SK-N-SH treated with all-trans-retinoic acid at 6 μM for 48 hours (cell line): ENCODE measurements around the gene SPIRE2.

ENCODE experiments used
- ATAC-seq: fragments of 200-7000 bp; cut with Tn5 transposase; 3 replicates; pipeline ENCODE4 v1.9.1; 2020; ENCODE audit warnings: mild to moderate bottlenecking, moderate library complexity
- ARNTL ChIP-seq: fragments of 450-650 bp; formaldehyde crosslinking; IDR thresholded peaks from 2 replicates; pipeline ENCODE4 v1.5.0; 2020; ENCODE audit warnings: low read depth, mild to moderate bottlenecking, moderate library complexity, borderline replicate concordance
- BACH2 ChIP-seq: fragments of 250-450 bp; sonication (Bioruptor Pico); IDR thresholded peaks from 2 replicates; pipeline ENCODE4 v1.9.0; 2021; ENCODE audit warnings: mild to moderate bottlenecking, borderline replicate concordance
- CSDC2 ChIP-seq: fragments of 250-450 bp; sonication (Bioruptor Pico); IDR thresholded peaks from 2 replicates; pipeline ENCODE4 v1.5.0; 2020; ENCODE audit warnings: mild to moderate bottlenecking, moderate library complexity
- CSRNP3 ChIP-seq: fragments of 250-450 bp; sonication (Bioruptor Pico); IDR thresholded peaks from 2 replicates; pipeline ENCODE4 v1.5.1; 2021; ENCODE audit warnings: mild to moderate bottlenecking, moderate library complexity
- ESRRG ChIP-seq: fragments of 250-450 bp; sonication (Bioruptor Pico); IDR thresholded peaks from 2 replicates; pipeline ENCODE4 v1.6.1; 2021; ENCODE audit warnings: mild to moderate bottlenecking
- GLIS3 ChIP-seq: fragments of 250-450 bp; sonication (Bioruptor Pico); IDR thresholded peaks from 2 replicates; pipeline ENCODE4 v1.5.0; 2020; ENCODE audit warnings: mild to moderate bottlenecking, moderate library complexity
- ISL1 ChIP-seq: fragments of 250-450 bp; sonication (Bioruptor Pico); IDR thresholded peaks from 2 replicates; pipeline ENCODE4 v2.1.2; 2022; ENCODE audit warnings: mild to moderate bottlenecking, moderate library complexity
- OSR1 ChIP-seq: fragments of 250-450 bp; sonication (Bioruptor Pico); IDR thresholded peaks from 2 replicates; pipeline ENCODE4 v1.8.0; 2022; ENCODE audit warnings: moderate library complexity, mild to moderate bottlenecking, inconsistent platforms
- PPARA ChIP-seq: fragments of 250-450 bp; sonication (Bioruptor Pico); IDR thresholded peaks from 2 replicates; pipeline ENCODE4 v1.5.0; 2020; ENCODE audit warnings: mild to moderate bottlenecking, borderline replicate concordance
- RARB ChIP-seq: fragments of 250-450 bp; sonication (Bioruptor Pico); IDR thresholded peaks from 2 replicates; pipeline ENCODE4 v1.8.0; 2021; ENCODE audit warnings: mild to moderate bottlenecking, moderate library complexity
- SNAI2 ChIP-seq: fragments of 250-450 bp; sonication (Bioruptor Pico); IDR thresholded peaks from 2 replicates; pipeline ENCODE4 v1.5.0; 2020; ENCODE audit warnings: mild to moderate bottlenecking, moderate library complexity
- TCF4 ChIP-seq: fragments of 250-450 bp; sonication (Bioruptor Pico); IDR thresholded peaks from 2 replicates; pipeline ENCODE4 v1.8.0; 2021; ENCODE audit warnings: mild to moderate bottlenecking, moderate library complexity, borderline replicate concordance
- TOX ChIP-seq: fragments of 250-450 bp; sonication (Bioruptor Pico); IDR thresholded peaks from 2 replicates; pipeline ENCODE4 v1.8.0; 2021; ENCODE audit warnings: mild to moderate bottlenecking, moderate library complexity, borderline replicate concordance
- TSHZ2 ChIP-seq: fragments of 250-450 bp; sonication (Bioruptor Pico); IDR thresholded peaks from 2 replicates; pipeline ENCODE4 v1.5.0; 2020; ENCODE audit warnings: mild to moderate bottlenecking, moderate library complexity
- ZC3H10 ChIP-seq: fragments of 250-450 bp; sonication (Bioruptor Pico); IDR thresholded peaks from 2 replicates; pipeline ENCODE4 v1.5.1; 2021; ENCODE audit warnings: mild to moderate bottlenecking, moderate library complexity
- ZFP3 ChIP-seq: fragments of 250-450 bp; sonication (Bioruptor Pico); IDR thresholded peaks from 2 replicates; pipeline ENCODE4 v1.5.0; 2020; ENCODE audit warnings: mild to moderate bottlenecking, moderate library complexity
- ZNF70 ChIP-seq: fragments of 450-650 bp; formaldehyde crosslinking; IDR thresholded peaks from 2 replicates; pipeline ENCODE4 v1.5.0; 2020; ENCODE audit warnings: mild to moderate bottlenecking, moderate library complexity
- TF ChIP-seq, protein P1 (sequence below): fragments of 250-450 bp; sonication (Bioruptor Pico); IDR thresholded peaks from 2 replicates; pipeline ENCODE4 v1.5.1; 2020; ENCODE audit warnings: low read depth, mild to moderate bottlenecking, moderate library complexity
- TF ChIP-seq, protein P2 (sequence below): fragments of 250-450 bp; sonication (Bioruptor Pico); IDR thresholded peaks from 2 replicates; pipeline ENCODE4 v1.8.0; 2020; ENCODE audit warnings: mild to moderate bottlenecking, moderate library complexity, borderline replicate concordance
- TF ChIP-seq, protein P3 (sequence below): fragments of 250-450 bp; sonication (Bioruptor Pico); IDR thresholded peaks from 2 replicates; pipeline ENCODE4 v1.8.0; 2021; ENCODE audit warnings: low read depth, mild to moderate bottlenecking, moderate library complexity, borderline replicate concordance

The SPIRE2 gene

DNA sequence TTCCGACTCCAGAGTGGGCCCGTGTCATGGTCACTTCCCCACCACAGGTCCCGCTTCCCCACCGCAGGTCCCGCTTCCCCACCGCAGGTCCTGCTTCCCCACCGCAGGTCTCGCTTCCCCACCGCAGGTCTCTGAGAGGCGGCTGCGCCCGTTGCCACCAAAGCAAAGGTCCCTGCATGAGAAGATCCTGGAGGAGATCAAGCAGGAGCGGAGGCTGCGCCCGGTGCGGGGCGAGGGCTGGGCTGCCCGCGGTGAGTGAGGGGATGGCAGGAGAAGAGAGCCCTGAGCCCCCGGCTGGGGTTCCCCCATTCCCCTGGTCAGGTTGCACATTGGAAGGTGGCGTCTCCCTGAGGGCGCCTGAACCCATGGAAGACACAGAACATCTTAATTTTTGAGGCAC, 27.7 kb downstream of the SPIRE2 start:
- ATAC-seq = no peak
- TF ChIP-seq ZNF70 (CRISPR knock-in tag) = no peak

- ATAC-seq = no peak
- TF ChIP-seq ZC3H10 (CRISPR knock-in tag) (no peak), ARNTL (CRISPR knock-in tag) (no peak), ZNF70 (CRISPR knock-in tag) (no peak), TOX (no peak), PPARA (CRISPR knock-in tag) (no peak), CSRNP3 (CRISPR knock-in tag) (no peak), RARB (CRISPR knock-in tag) (no peak), ISL1 (CRISPR knock-in tag) (no peak), TCF4 (CRISPR knock-in tag) (no peak), ZFP3 (no peak), TSHZ2 (CRISPR knock-in tag) (no peak), SNAI2 (CRISPR knock-in tag) (no peak), ESRRG (CRISPR knock-in tag) (no peak), OSR1 (no peak), CSDC2 (no peak), BACH2 (no peak)
- TF ChIP-seq, protein P1, sequence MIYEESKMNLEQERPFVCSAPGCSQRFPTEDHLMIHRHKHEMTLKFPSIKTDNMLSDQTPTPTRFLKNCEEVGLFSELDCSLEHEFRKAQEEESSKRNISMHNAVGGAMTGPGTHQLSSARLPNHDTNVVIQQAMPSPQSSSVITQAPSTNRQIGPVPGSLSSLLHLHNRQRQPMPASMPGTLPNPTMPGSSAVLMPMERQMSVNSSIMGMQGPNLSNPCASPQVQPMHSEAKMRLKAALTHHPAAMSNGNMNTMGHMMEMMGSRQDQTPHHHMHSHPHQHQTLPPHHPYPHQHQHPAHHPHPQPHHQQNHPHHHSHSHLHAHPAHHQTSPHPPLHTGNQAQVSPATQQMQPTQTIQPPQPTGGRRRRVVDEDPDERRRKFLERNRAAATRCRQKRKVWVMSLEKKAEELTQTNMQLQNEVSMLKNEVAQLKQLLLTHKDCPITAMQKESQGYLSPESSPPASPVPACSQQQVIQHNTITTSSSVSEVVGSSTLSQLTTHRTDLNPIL = no peak
- TF ChIP-seq, protein P2, sequence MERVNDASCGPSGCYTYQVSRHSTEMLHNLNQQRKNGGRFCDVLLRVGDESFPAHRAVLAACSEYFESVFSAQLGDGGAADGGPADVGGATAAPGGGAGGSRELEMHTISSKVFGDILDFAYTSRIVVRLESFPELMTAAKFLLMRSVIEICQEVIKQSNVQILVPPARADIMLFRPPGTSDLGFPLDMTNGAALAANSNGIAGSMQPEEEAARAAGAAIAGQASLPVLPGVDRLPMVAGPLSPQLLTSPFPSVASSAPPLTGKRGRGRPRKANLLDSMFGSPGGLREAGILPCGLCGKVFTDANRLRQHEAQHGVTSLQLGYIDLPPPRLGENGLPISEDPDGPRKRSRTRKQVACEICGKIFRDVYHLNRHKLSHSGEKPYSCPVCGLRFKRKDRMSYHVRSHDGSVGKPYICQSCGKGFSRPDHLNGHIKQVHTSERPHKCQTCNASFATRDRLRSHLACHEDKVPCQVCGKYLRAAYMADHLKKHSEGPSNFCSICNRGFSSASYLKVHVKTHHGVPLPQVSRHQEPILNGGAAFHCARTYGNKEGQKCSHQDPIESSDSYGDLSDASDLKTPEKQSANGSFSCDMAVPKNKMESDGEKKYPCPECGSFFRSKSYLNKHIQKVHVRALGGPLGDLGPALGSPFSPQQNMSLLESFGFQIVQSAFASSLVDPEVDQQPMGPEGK (CRISPR knock-in tag) = no peak
Measured at GRCh38 chr16:89858973-89859614, 30.8 kb downstream of the SPIRE2 start.

DNA sequence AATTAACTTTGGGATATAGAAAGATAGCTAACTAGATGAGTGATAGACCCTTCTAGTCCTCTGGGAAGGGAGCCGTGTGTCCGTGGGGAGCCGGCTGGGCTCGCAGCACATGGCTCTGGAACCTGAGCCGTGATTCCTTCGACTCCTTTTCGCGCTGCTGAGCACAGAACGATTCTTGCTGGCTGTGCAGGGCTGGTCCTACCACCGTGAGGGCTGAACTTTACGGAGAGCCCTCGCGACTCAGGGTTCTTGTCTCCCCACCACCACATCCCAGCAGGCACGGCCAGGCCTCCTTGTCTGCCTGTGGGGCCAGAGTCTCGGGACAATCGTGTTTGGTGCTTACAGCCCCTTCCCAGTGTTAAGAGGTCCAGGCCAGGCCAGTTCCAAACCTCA, 31.3 kb downstream of the SPIRE2 start:
- no peak for TF ChIP-seq BACH2
- TF ChIP-seq TOX = no peak
- TF ChIP-seq GLIS3 = no peak
- no peak for TF ChIP-seq ARNTL (CRISPR knock-in tag)
- TF ChIP-seq, protein P3, sequence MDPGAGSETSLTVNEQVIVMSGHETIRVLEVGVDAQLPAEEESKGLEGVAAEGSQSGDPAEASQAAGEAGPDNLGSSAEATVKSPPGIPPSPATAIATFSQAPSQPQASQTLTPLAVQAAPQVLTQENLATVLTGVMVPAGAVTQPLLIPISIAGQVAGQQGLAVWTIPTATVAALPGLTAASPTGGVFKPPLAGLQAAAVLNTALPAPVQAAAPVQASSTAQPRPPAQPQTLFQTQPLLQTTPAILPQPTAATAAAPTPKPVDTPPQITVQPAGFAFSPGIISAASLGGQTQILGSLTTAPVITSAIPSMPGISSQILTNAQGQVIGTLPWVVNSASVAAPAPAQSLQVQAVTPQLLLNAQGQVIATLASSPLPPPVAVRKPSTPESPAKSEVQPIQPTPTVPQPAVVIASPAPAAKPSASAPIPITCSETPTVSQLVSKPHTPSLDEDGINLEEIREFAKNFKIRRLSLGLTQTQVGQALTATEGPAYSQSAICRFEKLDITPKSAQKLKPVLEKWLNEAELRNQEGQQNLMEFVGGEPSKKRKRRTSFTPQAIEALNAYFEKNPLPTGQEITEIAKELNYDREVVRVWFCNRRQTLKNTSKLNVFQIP (CRISPR knock-in tag) = no peak
- TF ChIP-seq, protein P2 (CRISPR knock-in tag) = no peak
- TF ChIP-seq CSDC2 = no peak
- TF ChIP-seq RARB (CRISPR knock-in tag) = no peak
- TF ChIP-seq, all 23 proteins: peak for 0
- no peak for ATAC-seq
